ENCODE measurements around the gene RNF115.
"Not testable (repeated sequence)": the region's sequence is repeated elsewhere in the genome, so short reads cannot be mapped to it uniquely, and the experiment has no call there.

RNF115 gene

DNA sequence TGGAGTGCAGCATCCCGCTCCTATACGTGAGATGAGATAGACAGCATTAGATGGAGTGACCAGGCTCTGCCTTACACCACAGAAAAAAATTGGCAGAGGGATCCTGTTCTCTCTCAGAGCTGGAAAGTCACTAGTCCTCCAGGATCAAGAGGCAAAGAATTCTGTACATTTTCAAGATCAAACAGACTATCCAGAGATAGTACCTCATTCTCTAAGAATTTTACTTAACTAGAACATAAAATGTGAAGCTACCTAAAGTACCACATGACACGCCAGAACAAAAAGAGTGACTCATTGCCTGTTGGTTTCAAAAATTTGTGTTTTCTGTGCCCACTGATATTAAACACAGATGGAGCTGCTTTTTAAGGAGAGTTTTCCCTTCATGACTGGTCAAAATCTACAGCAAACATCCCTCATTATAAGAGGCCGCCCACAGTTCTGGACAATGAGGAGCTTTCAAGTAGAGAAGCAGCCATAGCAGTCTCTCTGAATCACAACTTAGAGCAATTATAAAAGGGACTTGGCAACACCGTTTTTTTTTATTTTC lies 72.3 kb downstream of the RNF115 start:
- Histone ChIP-seq H3K36me3 (ENCODE audit: insufficient read depth, low read depth, low read length) (peaks cover 40% of the 10 kb centered on the region), H3K9me3 (ENCODE audit: insufficient read depth, low read depth, low read length) (no peaks in the 10 kb centered on the region), H3K4me1 (ENCODE audit: insufficient read depth, low read length) (no peaks in the 10 kb centered on the region), H3K4me3 (ENCODE audit: low read length) (no peak overlapping the region), H3K9ac (ENCODE audit: low read depth, low read length) (no peak overlapping the region), H3K27ac (ENCODE audit: low read length) (no peak overlapping the region), H3K27me3 (ENCODE audit: insufficient read depth, low read length) (no peaks in the 10 kb centered on the region)

DNA sequence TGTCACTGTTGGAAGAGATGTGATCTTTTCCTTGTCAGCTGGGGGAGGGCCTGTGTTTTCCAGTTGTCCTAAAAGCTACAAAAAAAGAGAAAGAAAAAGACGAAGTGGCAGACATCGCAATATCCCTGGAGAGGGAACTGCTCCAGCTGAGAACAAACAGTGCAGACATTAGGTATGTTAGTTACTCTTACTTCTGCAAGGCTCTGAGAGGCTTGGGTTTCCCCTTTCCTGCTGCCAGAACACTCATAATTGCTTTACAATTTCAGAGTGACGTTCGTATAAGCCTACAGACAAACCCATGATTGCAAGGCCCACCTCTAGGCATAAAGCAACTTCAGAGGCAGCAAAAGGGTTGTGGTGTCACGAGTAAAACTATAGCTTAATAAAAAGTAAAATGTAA lies 73.5 kb downstream of the RNF115 start:
- Histone ChIP-seq H3K27me3 (ENCODE audit: insufficient read depth, low read length) (no peaks in the 10 kb centered on the region), H3K9me3 (ENCODE audit: insufficient read depth, low read depth, low read length) (no peaks in the 10 kb centered on the region), H3K9ac (ENCODE audit: low read depth, low read length) (no peak overlapping the region), H3K4me3 (ENCODE audit: low read length) (no peak overlapping the region), H3K36me3 (ENCODE audit: insufficient read depth, low read depth, low read length) (peaks cover 45% of the 10 kb centered on the region), H3K4me1 (ENCODE audit: insufficient read depth, low read length) (no peaks in the 10 kb centered on the region), H3K27ac (ENCODE audit: low read length) (no peak overlapping the region)

DNA sequence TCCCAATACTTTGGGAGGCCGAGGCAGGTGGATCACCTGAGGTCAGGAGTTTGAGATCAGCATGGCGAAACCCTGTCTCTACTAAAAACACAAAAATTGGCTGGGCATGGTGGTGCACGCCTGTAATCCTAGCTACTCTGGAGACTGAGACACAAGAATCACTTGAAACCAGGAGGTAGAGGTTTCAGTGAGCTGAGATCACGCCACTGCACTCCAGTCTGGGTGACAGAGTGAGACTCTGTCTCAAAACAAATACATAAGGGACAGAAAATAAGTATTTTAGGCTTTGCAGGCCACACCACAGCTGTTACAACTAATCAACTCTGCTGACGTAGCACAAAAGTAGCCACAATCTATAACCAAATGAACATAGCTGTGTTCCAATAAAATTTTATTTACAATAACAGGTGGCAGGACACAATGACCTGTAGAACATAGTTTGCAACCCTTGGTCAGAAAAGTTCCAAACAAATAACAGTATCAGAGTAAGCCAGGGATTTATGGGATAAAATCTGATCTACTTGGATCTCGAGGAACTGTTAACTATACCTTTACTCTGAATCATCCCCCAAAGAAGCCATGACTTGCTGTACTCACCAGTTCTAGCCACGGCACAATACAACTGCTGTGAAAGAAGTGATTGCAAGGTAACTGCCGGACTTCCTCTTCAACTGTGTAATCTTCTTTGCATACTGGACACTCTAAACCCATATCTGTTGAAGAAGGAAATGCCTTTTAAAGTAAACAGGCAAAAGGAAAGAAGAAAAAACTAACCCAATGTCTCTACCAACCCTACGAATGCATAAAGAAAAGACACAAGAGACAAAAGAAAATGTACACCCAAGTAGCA lies 76.3 kb downstream of the RNF115 start:
- Histone ChIP-seq H3K36me3 (ENCODE audit: insufficient read depth, low read depth, low read length) (peaks cover 59% of the 10 kb centered on the region), H3K27me3 (ENCODE audit: insufficient read depth, low read length) (no peaks in the 10 kb centered on the region), H3K27ac (ENCODE audit: low read length) (no peak overlapping the region), H3K4me3 (ENCODE audit: low read length) (no peak overlapping the region), H3K9ac (ENCODE audit: low read depth, low read length) (no peak overlapping the region), H3K9me3 (ENCODE audit: insufficient read depth, low read depth, low read length) (no peaks in the 10 kb centered on the region), H3K4me1 (ENCODE audit: insufficient read depth, low read length) (no peaks in the 10 kb centered on the region)

DNA sequence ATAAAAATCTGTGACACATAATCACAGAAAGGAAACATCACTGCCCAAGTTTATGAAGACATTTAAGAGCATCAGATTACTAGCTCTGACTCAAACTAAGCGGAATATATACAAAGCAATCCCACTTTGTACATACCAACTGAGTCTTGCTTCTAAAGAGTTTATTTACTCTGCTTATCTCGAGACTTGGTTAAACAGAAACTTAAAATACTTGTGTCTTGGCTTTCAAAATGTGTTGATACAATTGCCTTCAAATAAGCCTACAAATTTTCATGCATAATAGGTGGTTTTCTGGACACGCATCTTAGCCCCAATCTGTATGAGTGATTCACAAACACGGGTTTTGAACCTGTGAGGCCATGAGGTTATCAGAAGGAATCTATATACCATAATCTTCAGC lies 83.6 kb downstream of the RNF115 start:
- H3K9ac ChIP-seq (ENCODE audit: low read depth, low read length) = no peak overlapping the region
- no peaks in the 10 kb centered on the region for H3K9me3 ChIP-seq (ENCODE audit: insufficient read depth, low read depth, low read length)
- H3K27me3 ChIP-seq (ENCODE audit: insufficient read depth, low read length) = no peaks in the 10 kb centered on the region
- no peak overlapping the region for H3K4me3 ChIP-seq (ENCODE audit: low read length)
- no peak overlapping the region for H3K27ac ChIP-seq (ENCODE audit: low read length)
- H3K4me1 ChIP-seq (ENCODE audit: insufficient read depth, low read length) = no peaks in the 10 kb centered on the region
- H3K36me3 ChIP-seq (ENCODE audit: insufficient read depth, low read depth, low read length) = peaks cover 14% of the 10 kb centered on the region; the same call in 1 of the 2 replicates

DNA sequence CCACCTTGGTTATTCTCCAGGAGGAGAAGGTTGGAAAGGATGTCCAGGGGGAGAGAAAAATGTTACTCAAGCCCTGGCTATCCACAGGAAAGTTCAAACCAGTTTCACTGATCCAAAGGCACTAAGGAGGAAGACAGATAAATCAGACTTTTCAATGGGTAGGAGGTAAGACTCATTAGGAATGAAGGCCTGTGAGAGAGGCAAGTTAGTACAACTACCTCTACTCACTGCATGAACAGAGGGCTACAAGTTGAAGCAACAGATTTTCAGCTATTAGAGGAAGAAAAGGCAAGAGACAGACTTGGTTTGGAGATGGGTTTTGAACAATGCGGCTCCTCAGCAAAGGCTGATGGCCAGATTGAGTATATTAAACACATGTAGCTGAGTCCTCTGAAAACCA lies 87.7 kb downstream of the RNF115 start:
- no peak overlapping the region for H3K9ac ChIP-seq (ENCODE audit: low read depth, low read length)
- no peaks in the 10 kb centered on the region for H3K36me3 ChIP-seq (ENCODE audit: insufficient read depth, low read depth, low read length)
- H3K27me3 ChIP-seq (ENCODE audit: insufficient read depth, low read length) = no peaks in the 10 kb centered on the region
- no peak overlapping the region for H3K27ac ChIP-seq (ENCODE audit: low read length)
- peaks cover 8% of the 10 kb centered on the region for H3K4me1 ChIP-seq (ENCODE audit: insufficient read depth, low read length)
- no peaks in the 10 kb centered on the region for H3K9me3 ChIP-seq (ENCODE audit: insufficient read depth, low read depth, low read length)
- H3K4me3 ChIP-seq (ENCODE audit: low read length) = no peak overlapping the region

DNA sequence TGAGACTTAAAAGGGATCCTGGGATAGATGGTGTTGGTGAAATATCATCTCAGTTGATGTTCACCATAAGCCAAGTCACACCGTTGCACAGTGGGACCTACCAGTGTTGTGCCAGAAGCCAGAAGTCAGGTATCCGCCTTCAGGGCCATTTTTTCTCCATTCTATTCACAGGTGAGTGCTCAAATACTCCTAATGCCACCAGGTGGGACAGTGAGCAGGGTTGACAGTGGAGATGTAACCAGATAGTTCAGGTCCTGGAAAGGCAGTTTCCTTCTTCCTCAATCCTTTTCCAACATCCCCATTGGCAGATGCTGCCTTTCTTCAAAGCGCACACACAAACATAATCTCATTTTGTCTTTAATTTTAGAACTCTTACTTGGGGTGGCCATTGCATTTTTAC lies 93.0 kb downstream of the RNF115 start:
- H3K4me3 ChIP-seq (ENCODE audit: low read length) = no peak overlapping the region
- peaks cover 17% of the 10 kb centered on the region for H3K4me1 ChIP-seq (ENCODE audit: insufficient read depth, low read length)
- H3K9me3 ChIP-seq (ENCODE audit: insufficient read depth, low read depth, low read length) = no peaks in the 10 kb centered on the region
- H3K27ac ChIP-seq (ENCODE audit: low read length) = no peak overlapping the region
- H3K36me3 ChIP-seq (ENCODE audit: insufficient read depth, low read depth, low read length) = no peaks in the 10 kb centered on the region
- no peaks in the 10 kb centered on the region for H3K27me3 ChIP-seq (ENCODE audit: insufficient read depth, low read length)
- H3K9ac ChIP-seq (ENCODE audit: low read depth, low read length) = no peak overlapping the region

DNA sequence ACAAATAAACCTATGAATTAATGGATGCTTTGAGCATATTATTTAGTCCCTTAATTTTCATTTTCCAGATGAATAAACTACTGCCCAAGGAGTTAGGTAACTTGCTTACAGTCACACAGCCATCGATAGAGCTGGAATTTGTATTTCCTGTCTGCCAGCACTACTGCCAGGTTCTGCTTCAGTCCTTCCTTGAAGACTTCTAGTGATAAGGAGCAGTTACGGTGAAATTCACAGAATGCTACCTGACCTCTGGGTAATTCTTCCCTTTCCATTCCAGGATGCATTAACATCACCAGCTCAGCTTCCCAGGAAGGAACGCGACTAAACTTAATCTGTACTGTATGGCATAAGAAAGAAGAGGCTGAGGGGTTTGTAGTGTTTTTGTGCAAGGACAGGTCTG lies 93.4 kb downstream of the RNF115 start:
- H3K27ac ChIP-seq (ENCODE audit: low read length) = no peak overlapping the region
- H3K36me3 ChIP-seq (ENCODE audit: insufficient read depth, low read depth, low read length) = no peaks in the 10 kb centered on the region
- H3K9ac ChIP-seq (ENCODE audit: low read depth, low read length) = no peak overlapping the region
- H3K4me3 ChIP-seq (ENCODE audit: low read length) = no peak overlapping the region
- H3K27me3 ChIP-seq (ENCODE audit: insufficient read depth, low read length) = no peaks in the 10 kb centered on the region
- H3K9me3 ChIP-seq (ENCODE audit: insufficient read depth, low read depth, low read length) = no peaks in the 10 kb centered on the region
- H3K4me1 ChIP-seq (ENCODE audit: insufficient read depth, low read length) = peaks cover 17% of the 10 kb centered on the region

DNA sequence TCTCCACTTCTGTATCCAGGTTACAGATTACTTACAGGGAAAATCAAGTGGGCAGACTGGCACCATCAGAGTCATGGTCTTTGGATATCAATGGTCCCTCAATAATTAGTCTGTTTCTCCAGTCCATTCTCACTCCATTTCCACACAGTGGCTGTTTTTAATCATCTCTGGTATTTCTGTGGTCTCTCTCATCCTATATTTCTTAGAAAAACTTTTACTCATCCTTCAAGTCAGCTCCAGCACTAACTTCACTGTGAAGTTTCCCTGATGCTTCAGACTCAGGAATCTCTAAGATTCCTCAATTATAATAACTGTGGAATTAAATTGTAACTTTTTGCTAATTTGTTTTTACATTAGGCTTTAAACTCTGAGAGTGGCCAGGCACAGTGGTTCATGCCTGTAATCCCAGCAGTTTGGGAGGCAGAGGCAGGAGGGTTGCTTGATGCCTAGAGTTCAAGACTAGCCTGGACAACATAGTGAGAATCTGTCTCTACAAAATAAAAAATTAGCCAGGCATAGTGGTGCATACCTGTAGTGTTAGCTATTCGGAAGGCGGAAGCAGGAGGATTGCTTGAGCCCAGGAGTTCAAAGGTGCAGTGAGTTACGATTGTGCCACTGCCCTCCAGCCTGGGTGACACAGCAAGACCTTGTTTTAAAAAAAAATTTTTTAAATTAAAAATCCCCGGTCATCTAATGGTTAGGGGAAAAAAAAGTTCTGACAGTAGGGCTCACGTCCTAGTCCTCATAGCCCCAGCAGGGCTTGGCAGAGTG lies 94.0 kb downstream of the RNF115 start:
- Histone ChIP-seq H3K36me3 (ENCODE audit: insufficient read depth, low read depth, low read length) (no peaks in the 10 kb centered on the region), H3K9ac (ENCODE audit: low read depth, low read length) (no peak overlapping the region), H3K9me3 (ENCODE audit: insufficient read depth, low read depth, low read length) (no peaks in the 10 kb centered on the region), H3K27me3 (ENCODE audit: insufficient read depth, low read length) (no peaks in the 10 kb centered on the region), H3K27ac (ENCODE audit: low read length) (no peak overlapping the region), H3K4me1 (ENCODE audit: insufficient read depth, low read length) (peaks cover 17% of the 10 kb centered on the region), H3K4me3 (ENCODE audit: low read length) (no peak overlapping the region)

DNA sequence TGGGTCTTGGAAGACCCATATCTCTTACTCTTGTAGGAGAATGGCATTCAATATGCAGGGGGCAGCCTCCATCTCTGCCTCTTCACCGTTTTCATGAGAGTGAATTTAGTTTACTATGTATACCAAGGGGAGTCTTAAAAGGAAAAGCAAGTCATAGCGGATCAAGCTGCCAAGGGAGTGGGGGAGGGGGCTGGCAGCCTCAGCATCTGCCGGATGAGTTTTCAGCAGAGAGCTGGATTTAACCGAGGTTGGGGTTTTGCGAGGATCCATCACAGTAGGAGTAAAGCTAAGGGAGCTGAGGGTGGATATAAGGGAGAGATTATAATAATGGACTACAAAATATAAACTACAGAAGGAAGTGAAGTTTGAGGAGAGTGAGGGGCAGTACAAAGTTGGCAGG lies 94.7 kb downstream of the RNF115 start:
- Histone ChIP-seq H3K9ac (ENCODE audit: low read depth, low read length) (no peak overlapping the region), H3K27ac (ENCODE audit: low read length) (no peak overlapping the region), H3K9me3 (ENCODE audit: insufficient read depth, low read depth, low read length) (no peaks in the 10 kb centered on the region), H3K4me3 (ENCODE audit: low read length) (no peak overlapping the region), H3K27me3 (ENCODE audit: insufficient read depth, low read length) (no peaks in the 10 kb centered on the region), H3K36me3 (ENCODE audit: insufficient read depth, low read depth, low read length) (no peaks in the 10 kb centered on the region), H3K4me1 (ENCODE audit: insufficient read depth, low read length) (peaks cover 16% of the 10 kb centered on the region)

DNA sequence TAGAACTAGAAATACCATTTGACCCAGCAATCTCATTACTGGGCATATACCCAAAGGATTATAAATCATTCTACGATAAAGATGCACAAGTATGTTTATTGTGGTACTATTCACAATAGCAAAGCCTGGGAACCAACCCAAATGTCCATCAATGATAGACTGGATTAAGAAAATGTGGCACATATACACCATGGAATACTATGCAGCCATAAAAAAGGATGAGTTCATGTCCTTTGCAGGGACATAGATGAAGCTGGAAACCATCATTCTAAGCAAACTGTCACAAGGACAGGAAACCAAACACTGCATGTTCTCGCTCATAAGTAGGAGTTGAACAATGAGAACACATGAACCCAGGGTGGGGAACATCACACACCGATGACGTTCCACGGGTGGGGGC lies 97.7 kb downstream of the RNF115 start:
- H3K4me1 ChIP-seq (ENCODE audit: insufficient read depth, low read length); H3K9me3 ChIP-seq (ENCODE audit: insufficient read depth, low read depth, low read length); H3K9ac ChIP-seq (ENCODE audit: low read depth, low read length); H3K27ac ChIP-seq (ENCODE audit: low read length); H3K36me3 ChIP-seq (ENCODE audit: insufficient read depth, low read depth, low read length); H3K4me3 ChIP-seq (ENCODE audit: low read length): not testable (repeated sequence)
- H3K27me3 ChIP-seq (ENCODE audit: insufficient read depth, low read length) = peaks cover 11% of the 10 kb centered on the region; the same call in 1 of the 2 replicates

DNA sequence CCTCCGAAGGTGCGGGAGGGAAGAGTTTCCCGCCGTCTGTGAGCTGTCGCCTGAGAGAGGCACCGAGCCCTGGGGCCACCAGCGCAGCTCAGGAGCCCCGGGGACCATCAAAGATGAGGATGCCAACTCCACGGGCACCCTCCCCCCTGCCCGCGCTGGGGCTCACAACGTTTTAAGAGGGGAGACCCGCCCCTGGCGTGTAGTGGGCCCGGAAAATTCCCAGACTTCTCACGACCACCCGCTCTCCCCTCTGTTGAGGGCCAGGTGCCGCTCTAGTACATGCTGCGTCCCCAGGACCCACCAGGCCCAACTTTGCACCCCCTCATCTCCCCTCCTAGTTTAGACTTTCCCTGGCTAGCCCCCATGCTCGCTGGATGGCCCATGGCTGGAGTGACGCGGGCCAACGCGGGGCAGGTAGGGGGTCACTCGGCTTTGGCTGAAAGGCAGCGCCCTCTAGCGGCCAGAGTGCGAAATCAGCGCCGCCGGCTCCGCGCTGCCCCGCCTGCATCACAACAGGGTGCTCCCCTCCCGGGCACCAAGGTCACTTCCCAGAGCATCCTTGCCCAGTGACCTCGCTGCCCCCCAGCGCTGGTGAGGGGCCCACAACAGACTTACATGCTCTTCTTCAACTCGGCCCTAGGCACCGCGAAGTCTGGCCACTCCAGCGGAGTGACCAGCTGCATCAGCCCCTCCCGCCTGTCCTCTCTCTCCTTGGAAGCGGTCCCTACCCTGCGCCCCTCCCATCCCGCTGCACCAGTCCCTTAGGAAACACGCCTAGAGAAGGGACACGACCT lies 102.8 kb downstream of the RNF115 start:
- Histone ChIP-seq H3K4me3 (ENCODE audit: low read length) (peak overlapping the region; percentile 71), H3K9me3 (ENCODE audit: insufficient read depth, low read depth, low read length) (no peaks in the 10 kb centered on the region), H3K9ac (ENCODE audit: low read depth, low read length) (peak overlapping the region; percentile 66; the same call in 1 of the 2 replicates), H3K36me3 (ENCODE audit: insufficient read depth, low read depth, low read length) (no peaks in the 10 kb centered on the region), H3K27ac (ENCODE audit: low read length) (no peak overlapping the region), H3K27me3 (ENCODE audit: insufficient read depth, low read length) (peaks cover 31% of the 10 kb centered on the region), H3K4me1 (ENCODE audit: insufficient read depth, low read length) (0 out of 2 replicates have a peak, but pooled peaks cover 2% of the 10 kb centered on the region)

All from iPS-20b (cell line).